PC-3 (cell line): ENCODE measurements around the gene TEAD3. TPM values are rescaled to one million over a fixed set of nuclear protein-coding genes. Genes with fewer than 3 reads are reported as not detected.

Source experiments
- ATAC-seq: fragments of 200-7000 bp; cut with Tn5 transposase; 2 replicates; pipeline ENCODE4 v1.9.1; 2020; ENCODE audit warnings: mild to moderate bottlenecking, moderate library complexity
- BruUV-seq: library from RNA; stranded (reverse); fragments of 400-500 nt; replicated peaks from 2 replicates; lab custom pipeline; 2021; lab: Mats Ljungman, UMichigan
- CTCF ChIA-PET: fragments of 300-600 bp; sonication (Branson Sonifier 250); formaldehyde crosslinking; loops from one replicate; lab custom pipeline; 2022; ENCODE audit warnings: antibody characterized with exemption; lab: Charles Lee
- POLR2A ChIA-PET: fragments of 300-600 bp; sonication (Branson Sonifier 250); formaldehyde crosslinking; loops from one replicate; lab custom pipeline; 2022; ENCODE audit warnings: antibody characterized with exemption; ENCODE audit not compliant: unreplicated experiment; lab: Charles Lee
- DNase-seq: peaks from one replicate; pipeline ENCODE4 v3.0.0-alpha.2; 2015
- H2AFZ ChIP-seq: fragments of 300-600 bp; sonication (generic); 2 replicates; pipeline ENCODE4 v1.6.0; 2016; ENCODE audit warnings: antibody characterized with exemption, low read length
- H3F3A ChIP-seq: fragments of 300-600 bp; sonication (generic); one replicate; pipeline ENCODE4 v1.6.0; 2017; ENCODE audit warnings: antibody characterized with exemption, low read length, control low read depth, mild to moderate bottlenecking; ENCODE audit not compliant: unreplicated experiment
- H3K27ac ChIP-seq: fragments of 300-600 bp; sonication (generic); 2 replicates; pipeline ENCODE4 v1.5.1; 2016; ENCODE audit warnings: mild to moderate bottlenecking, low read length
- H3K27me3 ChIP-seq: fragments of 300-600 bp; sonication (generic); 2 replicates; pipeline ENCODE4 v1.6.1; 2016; ENCODE audit warnings: low read length, mixed read lengths
- H3K36me3 ChIP-seq: fragments of 300-600 bp; sonication (generic); 2 replicates; pipeline ENCODE4 v1.6.1; 2016; ENCODE audit warnings: low read depth, mixed run types, low read length, mixed read lengths
- H3K4me1 ChIP-seq: fragments of 300-600 bp; sonication (generic); 2 replicates; pipeline ENCODE4 v1.5.1; 2016; ENCODE audit warnings: low read length; ENCODE audit not compliant: insufficient read depth
- H3K4me2 ChIP-seq: fragments of 300-600 bp; sonication (generic); 2 replicates; pipeline ENCODE4 v1.6.0; 2016; ENCODE audit warnings: low read length
- H3K4me3 ChIP-seq: fragments of 300-600 bp; sonication (generic); 2 replicates; pipeline ENCODE4 v1.5.1; 2016; ENCODE audit warnings: mild to moderate bottlenecking, low read length, mixed read lengths
- H3K79me2 ChIP-seq: fragments of 300-600 bp; sonication (generic); 2 replicates; pipeline ENCODE4 v1.6.1; 2017; ENCODE audit warnings: low read length, mixed read lengths
- H3K9ac ChIP-seq: fragments of 300-600 bp; sonication (generic); 2 replicates; pipeline ENCODE4 v1.6.0; 2016; ENCODE audit warnings: mild to moderate bottlenecking, low read length
- H3K9me2 ChIP-seq: fragments of 300-600 bp; sonication (generic); replicated peaks from 2 replicates; pipeline ENCODE4 v1.6.1; 2016; ENCODE audit warnings: mixed run types, low read length, mixed read lengths
- H3K9me3 ChIP-seq: fragments of 300-600 bp; sonication (generic); 2 replicates; pipeline ENCODE4 v1.6.1; 2016; ENCODE audit warnings: low read length, mixed read lengths
- H4K20me1 ChIP-seq: fragments of 300-600 bp; sonication (generic); 2 replicates; pipeline ENCODE4 v1.6.1; 2016; ENCODE audit warnings: low read length, mixed read lengths
- EZH2 ChIP-seq: fragments of 300-600 bp; sonication (generic); IDR thresholded peaks from one replicate; pipeline ENCODE4 v1.6.1; 2017; ENCODE audit warnings: antibody characterized with exemption, mild to moderate bottlenecking, low read length; ENCODE audit not compliant: unreplicated experiment
- EZH2phosphoT487 ChIP-seq: fragments of 300-600 bp; sonication (generic); IDR thresholded peaks from 2 replicates; pipeline ENCODE4 v1.6.1; 2018; ENCODE audit warnings: mild to moderate bottlenecking, antibody characterized with exemption, low read length, borderline replicate concordance
- intact Hi-C: fragments of 100-400 bp; cut with micrococcal nuclease; formaldehyde crosslinking; loops from 2 replicates; pipeline ENCODE4 v1.9.0; 2023
- total RNA-seq: library from RNA; depleted of rRNA; stranded (reverse); fragments of >200 nt; gene quantifications from 2 replicates; pipeline ENCODE4 v1.2.3, GENCODE V29; 2014
- TF ChIP-seq, protein P1 (sequence below): fragments of 300-600 bp; sonication (generic); conservative IDR thresholded peaks from 2 replicates; pipeline ENCODE4 v1.5.1; 2017; ENCODE audit warnings: antibody characterized with exemption, low read depth, mild to moderate bottlenecking, low read length

Gene TEAD3
- total RNA-seq, 1 experiment from 2014 or later, result 9.2 TPM

DNA sequence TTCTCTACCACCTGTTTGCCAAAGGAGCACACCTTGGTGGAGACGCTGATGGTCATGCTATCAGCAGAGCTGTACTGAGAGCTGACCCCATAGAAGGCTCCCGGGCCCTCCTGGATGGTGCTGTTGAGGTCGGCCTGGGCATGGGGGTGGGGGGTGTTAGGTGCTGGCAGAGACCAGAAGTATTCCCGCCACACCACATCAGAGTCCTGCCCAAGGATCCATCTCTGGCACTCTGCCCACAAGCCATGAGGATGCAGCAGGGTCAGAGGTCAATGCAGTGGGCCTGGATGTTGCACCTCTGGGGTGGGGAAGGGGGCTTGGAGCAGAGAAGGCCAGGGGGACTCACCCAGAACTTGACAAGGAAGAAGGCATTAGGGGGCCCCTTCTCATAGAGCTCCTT lies 21.3 kb downstream of the TEAD3 start:
- H4K20me1 ChIP-seq, result peaks cover 31% of the 10 kb centered on the region
- peaks cover 18% of the 10 kb centered on the region for H3K79me2 ChIP-seq
- peaks cover 26% of the 10 kb centered on the region for H3K36me3 ChIP-seq
- no peak overlapping the region for H3K4me2 ChIP-seq
- H3K4me1 ChIP-seq, result peaks cover 10% of the 10 kb centered on the region
- BruUV-seq, result TSS peak; percentile 15
- POLR2A ChIA-PET, result no interaction called here
- no peak overlapping the region for H3K4me3 ChIP-seq
- no peak overlapping the region for H3K9ac ChIP-seq
- H3K9me3 ChIP-seq, result no peaks in the 10 kb centered on the region
- no peak overlapping the region for H2AFZ ChIP-seq
- peaks cover 28% of the 10 kb centered on the region for H3F3A ChIP-seq
- no peak for ATAC-seq
- CTCF ChIA-PET, result no interaction called here
- DNase-seq, result no peak
- no peaks in the 10 kb centered on the region for H3K9me2 ChIP-seq
- TF ChIP-seq EZH2phosphoT487 (no peak), EZH2 (no peak)
- intact Hi-C loops, result no loop called here
- no peaks in the 10 kb centered on the region for H3K27me3 ChIP-seq
- H3K27ac ChIP-seq, result no peak overlapping the region

- peaks cover 23% of the 10 kb centered on the region for H3K79me2 ChIP-seq
- no peak overlapping the region for H3K4me2 ChIP-seq
- DNase-seq, result no peak
- intact Hi-C loops, result no loop called here
- no peaks in the 10 kb centered on the region for H3K9me2 ChIP-seq
- H4K20me1 ChIP-seq, result peaks cover 36% of the 10 kb centered on the region
- ATAC-seq, result no peak
- peaks cover 31% of the 10 kb centered on the region for H3K36me3 ChIP-seq
- no peaks in the 10 kb centered on the region for H3K9me3 ChIP-seq
- no TSS peak for BruUV-seq
- POLR2A ChIA-PET, result no interaction called here
- CTCF ChIA-PET, result no interaction called here
- H3K27me3 ChIP-seq, result no peaks in the 10 kb centered on the region
- H2AFZ ChIP-seq, result no peak overlapping the region
- H3K4me3 ChIP-seq, result no peak overlapping the region
- H3F3A ChIP-seq, result peaks cover 29% of the 10 kb centered on the region
- H3K9ac ChIP-seq, result no peak overlapping the region
- peaks cover 15% of the 10 kb centered on the region for H3K4me1 ChIP-seq
- TF ChIP-seq EZH2phosphoT487, result no peak
- no peak for TF ChIP-seq EZH2
- TF ChIP-seq, protein P1, sequence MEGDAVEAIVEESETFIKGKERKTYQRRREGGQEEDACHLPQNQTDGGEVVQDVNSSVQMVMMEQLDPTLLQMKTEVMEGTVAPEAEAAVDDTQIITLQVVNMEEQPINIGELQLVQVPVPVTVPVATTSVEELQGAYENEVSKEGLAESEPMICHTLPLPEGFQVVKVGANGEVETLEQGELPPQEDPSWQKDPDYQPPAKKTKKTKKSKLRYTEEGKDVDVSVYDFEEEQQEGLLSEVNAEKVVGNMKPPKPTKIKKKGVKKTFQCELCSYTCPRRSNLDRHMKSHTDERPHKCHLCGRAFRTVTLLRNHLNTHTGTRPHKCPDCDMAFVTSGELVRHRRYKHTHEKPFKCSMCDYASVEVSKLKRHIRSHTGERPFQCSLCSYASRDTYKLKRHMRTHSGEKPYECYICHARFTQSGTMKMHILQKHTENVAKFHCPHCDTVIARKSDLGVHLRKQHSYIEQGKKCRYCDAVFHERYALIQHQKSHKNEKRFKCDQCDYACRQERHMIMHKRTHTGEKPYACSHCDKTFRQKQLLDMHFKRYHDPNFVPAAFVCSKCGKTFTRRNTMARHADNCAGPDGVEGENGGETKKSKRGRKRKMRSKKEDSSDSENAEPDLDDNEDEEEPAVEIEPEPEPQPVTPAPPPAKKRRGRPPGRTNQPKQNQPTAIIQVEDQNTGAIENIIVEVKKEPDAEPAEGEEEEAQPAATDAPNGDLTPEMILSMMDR, result no peak
- no peak overlapping the region for H3K27ac ChIP-seq
Observed at GRCh38 chr6:35474942-35475570, 21.8 kb downstream of the TEAD3 start.

DNA sequence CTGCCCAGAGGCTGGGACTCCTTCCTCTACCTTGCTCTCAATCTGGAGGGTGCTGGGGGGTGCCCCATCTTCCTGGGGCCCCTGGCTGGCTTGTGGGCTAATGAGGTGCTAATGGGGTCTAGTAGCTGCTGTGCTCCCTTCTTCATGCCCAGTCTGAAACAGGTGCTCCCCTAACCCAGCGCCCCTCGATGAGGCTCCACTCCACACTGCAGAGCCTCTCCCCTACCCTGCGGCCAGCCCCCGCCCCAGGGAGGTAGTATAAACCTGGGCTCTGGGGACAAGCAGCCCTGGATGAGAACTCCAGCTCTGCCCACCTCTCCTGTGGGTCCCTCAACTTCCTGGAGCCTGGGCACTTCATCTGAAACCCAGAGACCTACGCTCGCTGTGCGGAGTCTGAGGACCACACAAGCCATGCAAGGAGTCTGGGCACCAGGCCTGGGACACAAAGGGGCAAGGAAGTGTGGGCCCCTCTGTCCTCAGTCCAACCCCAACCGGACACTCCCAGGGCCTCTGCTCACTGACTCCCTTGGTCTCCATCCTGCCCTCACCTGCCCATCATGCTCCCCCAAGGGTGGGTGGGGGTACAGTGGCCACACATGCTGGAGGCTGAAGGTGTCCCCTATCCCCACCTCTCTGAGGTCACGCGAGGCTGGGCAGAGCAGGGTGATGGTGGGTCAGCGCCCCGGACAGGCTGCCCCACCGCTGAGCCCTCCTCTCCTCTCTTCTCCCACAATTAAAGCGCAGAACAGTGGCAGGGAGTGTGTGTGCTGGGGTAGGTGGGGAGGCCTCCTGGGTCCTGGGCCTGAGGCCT lies 22.5 kb downstream of the TEAD3 start:
- intact Hi-C loops, result no loop called here
- TF ChIP-seq EZH2phosphoT487 (no peak), EZH2 (no peak)
- TF ChIP-seq, protein P1, result no peak
- Histone ChIP-seq H3F3A (peaks cover 36% of the 10 kb centered on the region), H3K9me3 (no peaks in the 10 kb centered on the region), H3K9me2 (no peaks in the 10 kb centered on the region), H2AFZ (no peak overlapping the region), H4K20me1 (peaks cover 43% of the 10 kb centered on the region), H3K4me1 (peaks cover 19% of the 10 kb centered on the region), H3K79me2 (peaks cover 30% of the 10 kb centered on the region), H3K36me3 (peaks cover 38% of the 10 kb centered on the region), H3K27ac (no peak overlapping the region), H3K27me3 (no peaks in the 10 kb centered on the region), H3K4me2 (no peak overlapping the region), H3K4me3 (no peak overlapping the region), H3K9ac (no peak overlapping the region)
- CTCF ChIA-PET, result interaction anchor here (0.6 kb wide), 1 partner anchor 234 kb away, joined by 3 read pairs; no protein-coding TSS in a partner anchor
- DNase-seq, result no peak
- no TSS peak for BruUV-seq
- ATAC-seq, result peak; percentile 11; the same call in 1 of the 2 replicates
- POLR2A ChIA-PET, result interaction anchor here (0.6 kb wide), 1 partner anchor 147 kb away, joined by 5 read pairs; no protein-coding TSS in a partner anchor
